Heart left ventricle (tissue), 16 donors: ENCODE data around the gene USP12. TPM values are rescaled to one million over a fixed set of nuclear protein-coding genes. Genes with fewer than 3 reads are reported as not detected.

Experiments
- ATAC-seq, 4 donors: fragments of 200-7000 bp; cut with Tn5 transposase; one replicate each; pipeline ENCODE4 v1.9.1; 2020 to 2022; ENCODE audit warnings: moderate library complexity in 4 of 4, mild to moderate bottlenecking in 3 of 4, moderate number of reproducible peaks in 1 of 4
- DNase-seq, 5 donors: peaks; one replicate each; pipeline ENCODE4 v3.0.0-alpha.2; 2020
- H3K27ac ChIP-seq, 12 donors: fragments of 200-600 bp; sonication (generic) in 4 of 12; one replicate each; pipeline versions ENCODE4 v1.5.0 to v1.8.0; 2016 to 2022; ENCODE audit warnings: mild to moderate bottlenecking in 2 of 12
- H3K27me3 ChIP-seq, 9 donors: fragments of 200-600 bp; sonication (generic) in 2 of 9; one replicate each; pipeline versions ENCODE4 v1.5.1 to v1.8.0; 2016 to 2022; ENCODE audit warnings: mild to moderate bottlenecking in 3 of 9
- H3K36me3 ChIP-seq, 9 donors: fragments of 200-600 bp; sonication (generic) in 2 of 9; one replicate each; pipeline versions ENCODE4 v1.5.0 to v1.8.0; 2018 to 2022; ENCODE audit warnings: mild to moderate bottlenecking in 2 of 9
- H3K4me1 ChIP-seq, 12 donors: fragments of 200-600 bp; sonication (generic) in 4 of 12; one replicate each; pipeline versions ENCODE4 v1.5.0 to v1.8.0; 2016 to 2022; ENCODE audit warnings: mild to moderate bottlenecking in 3 of 12
- H3K4me3 ChIP-seq, 12 donors: fragments of 200-600 bp; sonication (generic) in 4 of 12; one replicate each; pipeline versions ENCODE4 v1.5.0 to v1.8.0; 2017 to 2022; ENCODE audit warnings: mild to moderate bottlenecking in 9 of 12, moderate library complexity in 4 of 12
- H3K9me3 ChIP-seq, 12 donors: fragments of 200-600 bp; sonication (generic) in 4 of 12; one replicate each; pipeline versions ENCODE4 v1.5.0 to v1.8.0; 2016 to 2022; ENCODE audit warnings: mild to moderate bottlenecking in 1 of 12
- POLR2A ChIP-seq, 2 donors: fragments of 450-650 bp; IDR thresholded peaks; one replicate each; pipeline ENCODE4 v1.6.1; 2017; ENCODE audit warnings: antibody characterized with exemption in 2 of 2, mild to moderate bottlenecking in 2 of 2, moderate library complexity in 2 of 2
- WGBS, 4 donors: extraction: QIAGEN DNeasy Blood & Tissue Kit in 2 of 4; methylation state at CpG; one replicate each; pipeline versions ENCODE4 v1.1.5 to v1.1.7; 2013 to 2018; 5-methylcytosine and 5-hydroxymethylcytosine counted together
- intact Hi-C, 10 donors: fragments of 100-400 bp; cut with DNase I; formaldehyde crosslinking; loops; one replicate each; pipeline versions ENCODE4 v1.11.1 to v1.14.2; 2022
- polyA plus RNA-seq, 2 donors: library from polyadenylated mRNA; stranded (reverse); fragments of 200-250 nt; gene quantifications; one replicate each; pipeline ENCODE4 v1.2.3, GENCODE V29; 2013
- total RNA-seq, 9 donors: library from RNA; depleted of rRNA in 2 of 9; stranded (reverse); fragments of >200 nt in 2 of 9; fragmentation: NEBNext Ultra II Directional in 3 of 9; extraction: Animal tissue kit (Norgen Biotek cat#: 25700) in 3 of 9; gene quantifications; one replicate each; pipeline versions ENCODE4 v1.1.0 to v1.2.4, GENCODE V29; 2016 to 2023
- TF ChIP-seq, protein P1 (sequence below), 12 donors: fragments of 200-600 bp; sonication (generic) in 4 of 12; IDR thresholded peaks; one replicate each; pipeline versions ENCODE4 v1.5.0 to v1.8.0; 2018 to 2022; ENCODE audit warnings: antibody characterized with exemption in 12 of 12, mild to moderate bottlenecking in 5 of 12
- donor health status: ischemic (EF 13 %, LVEDD 7.1; RV severe dilation, severe dysfunction).
- donor health status: healthy with polysubstance abuse.
- donor health status: DM: no; HTN: yes; CAD: no.
- donor health status: DM: no; HTN: no; CAD: no.
- donor health status: ischemic (EF 25% LVEDD 6.9; RV normal size, moderate dysfunction).
- donor health status: ischemic (EF 25% LVEDD 5.7; RV mildly dilated, moderate dysfunction).
- donor health status: healthy.
- donor health status: DM: yes; HTN: yes; CAD: no.
- donor health status: ischemic (EF 35%, LVEDD 5.7; RV mildly dilated, moderate dysfunction).
- donor health status: nonischemic (EF 11% LVEDD 7.7; RV severe dilation, severe dysfunction).
- donor health status: DM: yes; HTN: yes; CAD: no.
- donor health status: PGD.
- donor health status: ischemic (EF 29% LVEDD 5.4; RV normal size, mild dysfunction).
- donor health status: nonischemic (EF 23%, LVEDD 6.1; RV moderate dilation, normal function).

The USP12 gene
- total and polyA plus RNA-seq, 11 donors, result 5.1 to 35.4 (median 20.8) TPM

GRCh38 chr13:27203186-27203585, 31.6 kb upstream of the USP12 start:
- H3K27me3 ChIP-seq, result no peaks in the 10 kb centered on the region
- no peak overlapping the region for H3K27ac ChIP-seq
- no peaks in the 10 kb centered on the region for H3K36me3 ChIP-seq
- ATAC-seq, result no peak
- TF ChIP-seq, protein P1, sequence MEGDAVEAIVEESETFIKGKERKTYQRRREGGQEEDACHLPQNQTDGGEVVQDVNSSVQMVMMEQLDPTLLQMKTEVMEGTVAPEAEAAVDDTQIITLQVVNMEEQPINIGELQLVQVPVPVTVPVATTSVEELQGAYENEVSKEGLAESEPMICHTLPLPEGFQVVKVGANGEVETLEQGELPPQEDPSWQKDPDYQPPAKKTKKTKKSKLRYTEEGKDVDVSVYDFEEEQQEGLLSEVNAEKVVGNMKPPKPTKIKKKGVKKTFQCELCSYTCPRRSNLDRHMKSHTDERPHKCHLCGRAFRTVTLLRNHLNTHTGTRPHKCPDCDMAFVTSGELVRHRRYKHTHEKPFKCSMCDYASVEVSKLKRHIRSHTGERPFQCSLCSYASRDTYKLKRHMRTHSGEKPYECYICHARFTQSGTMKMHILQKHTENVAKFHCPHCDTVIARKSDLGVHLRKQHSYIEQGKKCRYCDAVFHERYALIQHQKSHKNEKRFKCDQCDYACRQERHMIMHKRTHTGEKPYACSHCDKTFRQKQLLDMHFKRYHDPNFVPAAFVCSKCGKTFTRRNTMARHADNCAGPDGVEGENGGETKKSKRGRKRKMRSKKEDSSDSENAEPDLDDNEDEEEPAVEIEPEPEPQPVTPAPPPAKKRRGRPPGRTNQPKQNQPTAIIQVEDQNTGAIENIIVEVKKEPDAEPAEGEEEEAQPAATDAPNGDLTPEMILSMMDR (IDR thresholded peaks at IDR 0.05), result no peak
- no peak for TF ChIP-seq POLR2A (IDR thresholded peaks at IDR 0.05)
- H3K4me3 ChIP-seq, result no peak overlapping the region
- H3K4me1 ChIP-seq, result no peaks in the 10 kb centered on the region
- WGBS, 4 donors, result 85 to 91% (median 89%) methylated on average over 4 of the region's 4 CpGs
- DNase-seq, result no peak
- H3K9me3 ChIP-seq, result no peaks in the 10 kb centered on the region
- intact Hi-C loops, result loop anchor here in 6 of 10 donors (5.0 to 10.0 kb wide), 2 partner anchors 216 to 218 kb away; no protein-coding TSS in a partner anchor

DNA sequence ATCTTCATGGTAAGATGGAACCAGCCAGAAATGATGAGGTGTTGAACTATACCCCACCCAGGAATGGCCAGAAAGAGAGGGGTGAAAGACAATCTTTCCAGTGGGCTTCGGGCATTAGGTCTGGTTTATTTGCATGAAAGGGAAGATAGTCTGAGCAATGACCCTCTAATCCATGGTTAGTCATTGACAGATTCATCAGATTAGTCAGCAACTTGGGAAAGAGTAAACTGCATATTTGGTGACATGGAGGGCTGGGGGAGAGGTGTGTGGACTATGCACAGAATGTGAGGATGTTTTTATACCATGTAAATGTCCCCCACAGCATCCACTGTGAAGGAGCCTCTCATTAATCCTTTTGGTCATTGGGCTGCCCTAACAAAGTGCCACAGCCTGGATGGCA, 30.1 kb upstream of the USP12 start:
- H3K27ac ChIP-seq, result no peak overlapping the region
- H3K36me3 ChIP-seq, result no peaks in the 10 kb centered on the region
- DNase-seq (no peak), ATAC-seq (no peak)
- peaks cover 0 to 7% (median 0%) of the 10 kb centered on the region in 12 donors for H3K9me3 ChIP-seq
- no peaks in the 10 kb centered on the region for H3K27me3 ChIP-seq
- intact Hi-C loops, result loop anchor here in 6 of 10 donors (5.0 to 10.0 kb wide), 2 partner anchors 214 to 217 kb away; no protein-coding TSS in a partner anchor
- H3K4me1 ChIP-seq, result no peaks in the 10 kb centered on the region
- no peak overlapping the region for H3K4me3 ChIP-seq
- WGBS, 4 donors, result 57 to 93% (median 87%) methylated on average over 1 of the region's 1 CpG
- TF ChIP-seq, protein P1 (IDR thresholded peaks at IDR 0.05), result no peak
- no peak for TF ChIP-seq POLR2A (IDR thresholded peaks at IDR 0.05)

- no peak overlapping the region for H3K27ac ChIP-seq
- WGBS, 4 donors, result 46 to 60% (median 55%) methylated on average over 1 of the region's 1 CpG
- ATAC-seq (no peak), DNase-seq (no peak)
- intact Hi-C loops, result loop anchor here in 6 of 10 donors (5.0 to 10.0 kb wide), 2 partner anchors 213 to 216 kb away; no protein-coding TSS in a partner anchor
- H3K27me3 ChIP-seq, result no peaks in the 10 kb centered on the region
- H3K36me3 ChIP-seq, result no peaks in the 10 kb centered on the region
- no peaks in the 10 kb centered on the region for H3K4me1 ChIP-seq
- peaks cover 0 to 7% (median 0%) of the 10 kb centered on the region in 12 donors for H3K9me3 ChIP-seq
- no peak for TF ChIP-seq POLR2A (IDR thresholded peaks at IDR 0.05)
- TF ChIP-seq, protein P1 (IDR thresholded peaks at IDR 0.05), result no peak
- no peak overlapping the region for H3K4me3 ChIP-seq
These were observed 28.9 kb upstream of the USP12 start for GRCh38 chr13:27200413-27201070.

DNA sequence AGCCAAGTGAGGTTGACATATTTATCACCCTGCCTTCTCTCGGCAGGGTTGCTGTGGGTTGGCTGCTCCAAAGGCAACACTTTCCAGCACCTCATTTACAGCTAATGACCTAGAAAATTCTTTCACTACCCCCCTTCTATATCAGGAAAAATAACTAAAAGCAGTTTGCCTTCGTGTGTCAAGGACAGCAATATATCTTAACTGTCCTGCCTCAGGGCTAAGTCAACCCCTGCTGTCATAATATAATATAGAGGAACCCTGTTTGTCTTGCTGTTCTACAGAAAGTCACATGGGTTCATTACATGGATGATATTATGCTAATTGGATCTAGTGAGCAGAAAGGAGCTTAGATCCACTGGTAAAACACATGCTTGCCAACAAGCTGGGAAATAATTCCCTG, 28.1 kb upstream of the USP12 start:
- DNase-seq, result no peak
- Histone ChIP-seq H3K4me1 (peaks cover 0 to under 1% (median 0%) of the 10 kb centered on the region in 12 donors), H3K4me3 (no peak overlapping the region), H3K27me3 (no peaks in the 10 kb centered on the region), H3K36me3 (no peaks in the 10 kb centered on the region), H3K9me3 (peaks cover 0 to 7% (median 0%) of the 10 kb centered on the region in 12 donors), H3K27ac (no peak overlapping the region)
- intact Hi-C loops, result loop anchor here in 6 of 10 donors (5.0 to 10.0 kb wide), 3 partner anchors 48 to 215 kb away; no protein-coding TSS in a partner anchor
- WGBS, 4 donors, result 74 to 86% (median 78%) methylated on average over 2 of the region's 2 CpGs
- TF ChIP-seq, protein P1 (IDR thresholded peaks at IDR 0.05), result no peak
- no peak for TF ChIP-seq POLR2A (IDR thresholded peaks at IDR 0.05)
- ATAC-seq, result no peak
